Skin of body (tissue), 2 donors: ENCODE measurements around the gene SHMT2. TPM values are rescaled to one million over a fixed set of nuclear protein-coding genes. Genes with fewer than 3 reads are reported as not detected.

ENCODE experiments used
- DNase-seq: peaks from one replicate; lab custom pipeline; 2025; lab: John Stamatoyannopoulos, UW
- total RNA-seq: library from RNA; depleted of rRNA; stranded (reverse); fragments of >200 nt; gene quantifications from one replicate; pipeline ENCODE4 v1.2.3, GENCODE V29; 2014

Gene SHMT2
- total RNA-seq, 1 donor from 2014 or later: 48.8 TPM

DNA sequence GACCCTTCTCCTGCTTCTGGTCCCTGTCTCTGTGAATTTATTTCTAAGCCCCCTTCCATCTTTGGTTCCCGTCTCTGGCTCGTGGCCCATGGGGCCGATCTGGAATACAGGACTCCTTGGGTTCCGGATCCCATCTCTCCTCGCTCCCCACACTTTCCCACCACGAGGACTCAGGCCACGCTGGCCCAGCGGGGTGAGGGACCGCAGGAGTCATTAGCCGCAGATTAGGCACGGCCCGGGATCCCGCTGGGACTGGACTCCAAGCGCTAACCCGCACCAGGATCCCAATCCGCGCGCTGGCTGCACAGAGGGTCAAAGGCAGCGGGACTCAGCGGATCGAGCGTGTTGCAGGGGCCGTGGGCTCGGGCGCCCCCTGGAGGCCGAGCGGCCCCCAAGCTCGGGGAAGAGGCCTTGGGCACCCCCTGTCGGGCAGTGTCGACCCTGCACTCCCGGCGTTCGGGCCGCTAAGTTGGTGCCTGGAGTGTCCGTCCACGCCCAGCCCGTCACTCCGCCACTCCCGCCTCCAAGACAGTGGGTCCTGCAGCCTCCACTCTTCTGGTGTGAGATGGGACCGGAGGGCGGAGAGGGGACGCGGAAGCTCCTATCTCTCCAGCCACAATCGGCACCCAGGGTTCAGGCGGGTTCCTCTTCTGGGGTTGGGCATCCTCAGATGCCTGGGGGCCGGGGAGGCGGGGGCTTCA, 9.5 kb downstream of the SHMT2 start:
- peak; percentile 79 for DNase-seq

DNA sequence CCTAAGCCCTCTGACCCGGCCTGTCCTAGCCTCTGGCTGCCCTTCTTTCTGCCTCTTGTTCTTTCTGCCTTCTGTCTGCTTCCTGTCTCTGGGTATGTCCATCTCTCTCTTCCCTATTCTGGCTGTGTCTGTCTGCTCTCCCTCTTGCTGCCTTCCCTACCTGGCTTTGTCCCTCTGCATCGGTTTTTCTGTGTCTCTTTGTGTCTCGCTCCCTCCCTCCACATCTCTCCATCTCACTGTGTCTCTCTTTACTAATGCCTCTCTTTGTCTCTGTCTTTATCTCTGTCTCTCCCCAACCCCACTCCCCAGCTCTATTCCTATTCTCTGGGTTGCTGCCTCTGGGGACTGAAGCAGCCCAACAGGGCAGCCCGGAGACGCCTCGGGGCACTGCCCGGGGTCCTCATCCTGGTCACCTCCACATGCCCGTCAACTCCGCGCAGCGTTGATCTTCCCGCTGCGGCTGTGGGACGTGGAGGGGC, 10.1 kb downstream of the SHMT2 start:
- no peak for DNase-seq

- no peak for DNase-seq
Measured at GRCh38 chr12:57240066-57240921, 10.8 kb downstream of the SHMT2 start.

- DNase-seq: no peak
Measured at GRCh38 chr12:57240926-57241401, 11.5 kb downstream of the SHMT2 start.

DNA sequence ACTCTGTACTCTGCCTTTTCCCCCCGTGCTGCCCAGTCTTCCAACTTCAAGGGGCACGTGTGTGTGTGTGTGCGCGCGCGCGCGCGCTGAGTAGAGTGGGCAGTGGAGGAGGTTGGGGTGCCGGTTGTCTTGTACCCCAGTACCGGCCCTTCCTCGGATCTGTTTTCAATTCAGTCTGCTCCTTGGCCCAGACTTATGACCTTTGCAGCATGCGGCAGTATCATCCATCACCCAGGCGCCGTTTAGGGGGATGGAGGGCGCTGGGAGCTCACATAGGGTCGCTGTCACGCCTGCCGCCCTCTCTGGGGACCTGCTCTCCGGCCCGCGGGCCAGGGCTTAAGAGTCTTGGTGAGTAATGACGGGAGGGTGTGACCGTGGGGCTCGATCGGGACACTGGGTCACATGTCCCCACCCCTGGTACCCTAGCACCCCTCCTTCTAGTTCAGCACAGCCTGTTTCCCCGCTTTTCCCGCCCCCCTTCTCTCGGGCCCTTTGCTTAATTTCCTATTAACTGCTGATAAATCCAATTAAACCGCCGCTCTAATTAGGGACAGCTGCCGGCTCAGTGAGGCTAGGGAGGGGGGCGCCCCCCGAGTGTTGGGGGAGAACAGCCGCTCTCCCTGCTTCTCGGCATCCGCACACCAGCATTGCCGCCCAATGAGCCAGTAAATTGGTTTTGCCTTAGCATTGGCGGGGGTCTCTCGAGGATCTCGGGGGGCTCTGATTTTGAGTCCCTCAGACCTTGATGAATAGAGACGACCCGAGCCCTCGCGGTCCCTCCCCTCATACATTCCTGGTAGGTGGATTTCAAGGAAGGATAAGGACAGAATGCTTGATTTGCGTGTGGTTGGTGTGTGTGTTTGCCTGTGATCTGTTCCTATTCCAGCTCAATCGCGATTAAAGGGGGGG, 12.1 kb downstream of the SHMT2 start:
- DNase-seq: no peak

GRCh38 chr12:57242329-57242690, 12.8 kb downstream of the SHMT2 start:
- DNase-seq: no peak

GRCh38 chr12:57242691-57243454, 13.4 kb downstream of the SHMT2 start:
- no peak for DNase-seq

- DNase-seq: peak; percentile 67
Measured at GRCh38 chr12:57243521-57244311, 14.2 kb downstream of the SHMT2 start.

- no peak for DNase-seq
Measured at GRCh38 chr12:57244312-57244696, 14.8 kb downstream of the SHMT2 start.

DNA sequence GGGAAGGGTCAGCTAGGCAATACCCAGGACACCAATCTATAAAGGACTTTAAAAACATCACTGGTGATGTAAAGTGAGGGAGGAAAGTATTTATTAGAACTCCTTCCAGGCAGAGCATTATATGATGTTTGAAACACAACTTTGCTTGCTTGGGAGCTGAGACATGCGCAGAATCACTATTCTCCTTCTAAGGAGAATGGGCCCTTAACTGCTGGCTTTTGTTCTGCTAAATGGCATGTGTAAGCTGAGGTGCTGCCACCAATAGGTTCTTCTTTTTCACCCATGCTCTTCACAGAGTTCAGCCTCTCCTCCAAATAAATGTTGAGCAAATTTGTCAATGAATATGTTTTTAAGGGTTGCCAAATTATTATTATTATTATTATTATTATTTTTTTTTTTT, 17.5 kb downstream of the SHMT2 start:
- DNase-seq: no peak

DNA sequence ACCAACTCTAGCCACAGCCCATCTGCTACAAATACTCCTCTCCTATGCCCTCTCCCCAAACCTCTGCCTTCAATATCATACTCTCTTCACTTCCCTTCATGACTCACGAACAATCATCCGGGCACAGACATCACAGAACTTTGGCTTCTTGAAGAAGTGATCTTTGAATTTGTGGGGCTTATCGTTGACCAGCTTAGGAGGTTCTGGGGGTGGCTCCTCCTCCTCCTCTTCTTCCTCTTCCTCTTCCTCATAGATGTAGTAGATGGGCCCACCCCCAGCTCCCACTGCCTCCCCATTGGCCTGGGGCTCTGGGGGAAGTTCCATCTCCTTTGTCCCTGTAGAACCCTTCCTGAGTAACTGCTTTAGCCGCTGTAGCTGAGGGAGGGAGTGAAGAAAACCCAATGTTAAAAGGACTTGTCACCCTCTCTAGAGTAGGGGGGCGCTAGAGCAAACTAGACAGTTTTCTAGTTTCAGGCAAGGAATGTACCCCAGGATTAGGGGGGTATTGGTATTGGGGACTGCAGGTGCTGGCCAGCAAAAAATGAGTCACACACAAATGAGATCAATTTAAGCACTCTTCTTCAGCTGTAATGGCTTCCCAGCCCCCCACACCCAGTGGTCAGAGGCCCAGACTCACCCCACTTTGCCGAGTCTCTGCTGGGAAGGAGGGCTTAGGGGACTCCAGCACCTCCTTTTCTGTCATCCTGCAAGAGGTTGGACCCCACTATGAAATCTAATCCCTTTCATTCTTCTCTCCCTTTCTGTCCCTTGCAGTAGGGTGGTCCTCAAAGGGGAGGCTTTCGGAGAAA, 19.6 kb downstream of the SHMT2 start:
- DNase-seq: no peak

- DNase-seq: no peak
Measured at GRCh38 chr12:57250541-57250940, 21.0 kb downstream of the SHMT2 start.

GRCh38 chr12:57250956-57251355, 21.4 kb downstream of the SHMT2 start, which contains the start of gene STAC3:
TSS of gene STAC3 (minus strand) at chr12:57251187. CDS start at chr12:57249636, 1,551 bp downstream.
- no peak for DNase-seq

DNA sequence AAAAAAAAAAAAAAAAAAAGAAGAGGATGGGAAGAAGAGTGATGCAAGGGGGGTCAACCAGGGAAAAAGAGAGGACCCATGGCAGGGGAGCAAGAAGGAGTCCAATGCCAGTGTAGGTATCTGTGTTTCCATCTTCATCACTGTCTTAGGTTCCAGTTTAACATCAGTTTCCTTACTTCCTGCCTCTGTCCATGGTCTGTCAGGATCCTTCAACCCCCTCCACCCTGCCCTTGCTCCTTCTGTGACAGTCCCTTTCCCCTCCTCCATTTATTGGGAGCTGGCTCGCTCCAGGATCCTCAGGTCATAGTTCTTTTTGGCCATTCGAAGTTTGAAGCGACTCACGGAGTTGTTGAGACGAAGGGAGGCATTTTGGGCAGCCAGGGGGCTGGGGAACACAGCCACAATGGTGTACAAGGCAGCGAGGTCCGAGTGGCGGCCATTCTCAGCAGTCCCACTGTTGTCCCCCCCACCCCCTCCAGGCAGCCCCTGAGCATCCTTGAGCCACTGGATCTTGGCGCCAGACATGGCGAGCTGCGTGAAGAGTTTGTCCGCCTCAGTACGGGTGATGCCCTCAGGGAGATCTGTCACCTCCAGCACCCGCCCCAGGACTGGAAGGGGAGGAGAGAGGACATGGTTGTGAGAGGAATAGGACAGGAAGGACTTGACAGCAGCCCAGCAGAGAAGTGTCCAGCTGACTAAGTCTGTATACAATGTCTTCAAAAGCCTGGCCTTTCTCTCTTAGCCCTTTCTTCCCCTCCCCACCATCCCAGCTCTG, 25.2 kb downstream of the SHMT2 start:
- no peak for DNase-seq

- no peak for DNase-seq
Measured at GRCh38 chr12:57255916-57256315, 26.4 kb downstream of the SHMT2 start.

DNA sequence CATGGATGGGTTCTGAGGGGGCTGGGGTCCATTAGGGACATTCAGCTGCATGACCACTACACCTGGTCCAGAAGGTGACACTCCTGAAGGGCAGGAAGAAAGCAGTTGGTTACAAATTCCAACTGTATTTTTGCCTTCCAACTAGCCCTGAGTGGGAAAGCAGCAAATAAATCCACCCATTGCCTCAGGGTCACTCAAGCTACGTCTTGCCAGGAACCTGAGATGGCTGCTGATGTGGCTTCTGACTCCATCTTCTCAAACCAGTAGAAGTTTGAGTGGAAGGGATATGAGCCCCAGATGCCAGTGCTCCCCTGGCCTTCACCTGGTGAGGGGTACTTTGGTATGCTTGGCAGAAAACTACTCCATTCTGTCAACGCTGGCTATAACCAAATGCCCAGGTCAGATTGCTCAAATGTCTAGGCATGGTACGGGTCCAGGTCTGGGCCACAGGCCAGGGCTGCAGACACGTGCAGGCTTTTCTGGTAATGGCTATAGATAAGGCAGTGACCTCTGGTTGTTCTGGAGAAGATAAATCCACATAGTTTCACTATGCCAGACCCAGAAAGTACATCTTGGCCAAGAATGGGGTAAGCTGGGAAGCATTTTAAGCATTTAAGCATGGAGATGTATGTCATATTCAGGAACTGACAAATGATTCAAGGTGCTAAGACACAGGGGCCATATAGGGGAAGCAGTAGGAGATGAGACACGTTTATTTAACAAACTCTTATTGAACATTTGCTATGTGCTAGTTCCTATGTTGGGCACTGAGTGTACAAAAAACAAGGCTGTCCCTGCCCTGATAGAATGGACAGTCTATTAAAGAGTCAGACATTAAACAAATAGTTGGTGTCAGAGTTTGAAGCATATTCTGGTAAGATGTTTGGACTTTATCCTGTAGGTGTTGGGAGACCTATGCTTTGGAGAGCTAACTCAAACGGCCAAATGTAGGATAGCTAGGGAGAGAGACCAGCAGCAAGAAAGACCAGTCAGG, 29.8 kb downstream of the SHMT2 start:
- DNase-seq: no peak

DNA sequence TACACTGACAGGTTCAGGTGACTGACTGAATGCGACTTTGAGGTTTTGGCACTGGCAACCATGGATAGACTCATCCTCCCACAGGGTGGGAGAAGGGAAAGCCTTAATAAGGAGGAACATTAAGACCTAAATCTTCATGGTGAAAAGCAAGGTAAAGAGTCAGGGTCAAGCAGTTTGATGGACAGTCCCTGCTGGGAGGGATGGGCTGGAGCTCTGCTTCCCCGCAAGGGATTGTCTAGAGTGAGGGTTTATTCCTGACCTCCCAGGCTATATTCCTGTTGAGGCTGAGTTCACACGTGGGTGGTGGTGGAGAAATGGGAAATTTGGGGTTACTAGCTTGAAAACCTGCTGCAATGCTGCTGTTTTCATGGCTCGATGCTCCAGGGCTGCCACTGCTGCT, 30.9 kb downstream of the SHMT2 start:
- no peak for DNase-seq
